HEK293T (cell line): ENCODE data around the gene PTCHD1.

Experiments used
- FOXA1 ChIP-seq: fragments of 450-650 bp; IDR thresholded peaks from 2 replicates; pipeline ENCODE4 v1.6.1; 2016; ENCODE audit warnings: mild to moderate bottlenecking
- NFRKB ChIP-seq: fragments of 450-650 bp; IDR thresholded peaks from 2 replicates; pipeline ENCODE4 v1.6.1; 2016; ENCODE audit warnings: mild to moderate bottlenecking, moderate library complexity

DNA sequence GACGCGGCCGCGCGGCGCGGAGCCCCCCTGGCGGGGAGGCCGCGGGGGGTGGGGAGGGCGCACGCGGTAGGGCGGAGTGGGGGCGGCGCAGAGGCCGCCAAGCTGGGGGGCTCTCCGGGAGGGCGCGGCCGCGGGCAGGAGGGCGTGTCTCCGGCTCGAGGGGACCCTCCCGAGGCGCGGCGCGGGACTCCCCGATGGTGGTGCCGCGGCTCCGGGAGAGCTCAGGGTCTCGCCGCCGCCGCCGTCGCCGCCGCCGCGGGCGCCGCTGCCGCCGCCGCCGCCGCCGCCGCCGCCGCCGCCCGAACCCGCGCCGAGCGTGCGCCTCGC, 165 bp upstream of the PTCHD1 start:
- no peak for TF ChIP-seq FOXA1
- no peak for TF ChIP-seq NFRKB
